Measurements from ENCODE around the gene ANKRD44. TPM values are rescaled to one million over a fixed set of nuclear protein-coding genes. Genes with fewer than 3 reads are reported as not detected.

Gene ANKRD44
- total RNA-seq, 2 donors from 2014 or later = 7.0 to 7.9 TPM

DNA sequence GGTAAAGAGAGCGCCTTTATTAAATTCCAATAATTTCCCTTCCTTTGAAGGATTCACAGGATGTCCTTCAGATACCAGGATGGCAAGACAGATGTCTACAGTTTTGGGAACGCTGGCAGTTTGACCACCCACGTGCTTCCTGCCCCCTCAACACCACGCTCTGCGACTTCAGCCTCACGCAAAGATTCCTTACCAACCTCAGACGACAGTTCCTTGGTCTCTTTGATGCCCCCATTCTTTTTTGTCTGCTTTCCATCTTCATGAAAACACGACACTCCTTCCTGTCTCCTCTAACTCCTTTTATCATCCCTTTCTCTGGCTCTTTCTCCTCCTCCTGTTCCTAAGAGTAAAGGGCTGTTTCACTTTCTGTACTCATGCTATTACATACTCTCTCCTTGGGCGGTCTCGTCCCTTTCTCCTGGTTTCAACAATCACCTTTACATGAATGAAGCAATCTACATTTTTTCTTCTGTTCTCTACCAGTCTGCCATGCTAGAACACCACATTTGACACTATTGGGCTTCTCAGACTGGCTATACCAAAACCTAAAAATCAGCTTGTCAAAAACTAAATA lies 194.2 kb downstream of the ANKRD44 start:
- Histone ChIP-seq H3K4me1 (no peaks in the 10 kb centered on the region), H3K4me3 (no peak overlapping the region), H3K9ac (ENCODE audit: low read depth in 2 of 2, low read length in 2 of 2) (no peak overlapping the region), H3K27ac (no peak overlapping the region), H3K36me3 (no peaks in the 10 kb centered on the region), H3K9me3 (no peaks in the 10 kb centered on the region), H3K27me3 (no peaks in the 10 kb centered on the region)
- no peak for DNase-seq
- TF ChIP-seq, protein P1, sequence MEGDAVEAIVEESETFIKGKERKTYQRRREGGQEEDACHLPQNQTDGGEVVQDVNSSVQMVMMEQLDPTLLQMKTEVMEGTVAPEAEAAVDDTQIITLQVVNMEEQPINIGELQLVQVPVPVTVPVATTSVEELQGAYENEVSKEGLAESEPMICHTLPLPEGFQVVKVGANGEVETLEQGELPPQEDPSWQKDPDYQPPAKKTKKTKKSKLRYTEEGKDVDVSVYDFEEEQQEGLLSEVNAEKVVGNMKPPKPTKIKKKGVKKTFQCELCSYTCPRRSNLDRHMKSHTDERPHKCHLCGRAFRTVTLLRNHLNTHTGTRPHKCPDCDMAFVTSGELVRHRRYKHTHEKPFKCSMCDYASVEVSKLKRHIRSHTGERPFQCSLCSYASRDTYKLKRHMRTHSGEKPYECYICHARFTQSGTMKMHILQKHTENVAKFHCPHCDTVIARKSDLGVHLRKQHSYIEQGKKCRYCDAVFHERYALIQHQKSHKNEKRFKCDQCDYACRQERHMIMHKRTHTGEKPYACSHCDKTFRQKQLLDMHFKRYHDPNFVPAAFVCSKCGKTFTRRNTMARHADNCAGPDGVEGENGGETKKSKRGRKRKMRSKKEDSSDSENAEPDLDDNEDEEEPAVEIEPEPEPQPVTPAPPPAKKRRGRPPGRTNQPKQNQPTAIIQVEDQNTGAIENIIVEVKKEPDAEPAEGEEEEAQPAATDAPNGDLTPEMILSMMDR (IDR thresholded peaks at IDR 0.05) = no peak
- intact Hi-C loops (cut with DNase I) = no loop called here

- intact Hi-C loops (cut with DNase I) = no loop called here
- Histone ChIP-seq H3K9me3 (no peaks in the 10 kb centered on the region), H3K36me3 (no peaks in the 10 kb centered on the region), H3K27ac (no peak overlapping the region), H3K4me3 (no peak overlapping the region), H3K4me1 (no peaks in the 10 kb centered on the region), H3K27me3 (no peaks in the 10 kb centered on the region), H3K9ac (ENCODE audit: low read depth in 2 of 2, low read length in 2 of 2) (no peak overlapping the region)
- TF ChIP-seq, protein P1 (IDR thresholded peaks at IDR 0.05) = no peak
- DNase-seq = no peak
Observed at GRCh38 chr2:197115325-197115724, 195.3 kb downstream of the ANKRD44 start.

DNA sequence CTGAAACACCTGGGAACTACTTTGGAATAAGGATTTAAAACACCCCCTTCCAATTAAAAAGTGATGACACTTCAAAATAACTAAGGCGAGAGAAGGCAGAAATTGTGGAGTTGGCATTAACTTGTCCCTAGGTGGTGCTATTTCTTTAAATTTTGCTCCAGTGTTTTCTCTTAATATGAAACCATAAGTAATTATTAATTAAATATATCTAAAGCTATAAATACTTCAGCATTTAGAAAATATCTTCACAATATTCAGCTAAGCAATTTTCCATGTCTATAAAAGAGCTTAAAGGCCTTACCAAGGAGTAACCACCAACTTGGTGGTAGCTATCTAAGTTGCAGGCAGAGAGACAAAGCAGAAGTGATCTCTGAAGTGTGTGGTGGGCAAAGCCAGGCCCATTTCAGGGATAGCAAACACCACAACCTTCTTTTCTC lies 197.3 kb downstream of the ANKRD44 start:
- intact Hi-C loops (cut with DNase I) = loop anchor here (5.0 kb wide), 2 partner anchors 54 to 199 kb away; partner anchors contain the start of gene ANKRD44
- Histone ChIP-seq H3K36me3 (no peaks in the 10 kb centered on the region), H3K9ac (ENCODE audit: low read depth in 2 of 2, low read length in 2 of 2) (no peak overlapping the region), H3K4me1 (no peaks in the 10 kb centered on the region), H3K9me3 (no peaks in the 10 kb centered on the region), H3K27me3 (no peaks in the 10 kb centered on the region), H3K4me3 (no peak overlapping the region), H3K27ac (no peak overlapping the region)
- TF ChIP-seq, protein P1 (IDR thresholded peaks at IDR 0.05) = peak; percentile 60
- no peak for DNase-seq

DNA sequence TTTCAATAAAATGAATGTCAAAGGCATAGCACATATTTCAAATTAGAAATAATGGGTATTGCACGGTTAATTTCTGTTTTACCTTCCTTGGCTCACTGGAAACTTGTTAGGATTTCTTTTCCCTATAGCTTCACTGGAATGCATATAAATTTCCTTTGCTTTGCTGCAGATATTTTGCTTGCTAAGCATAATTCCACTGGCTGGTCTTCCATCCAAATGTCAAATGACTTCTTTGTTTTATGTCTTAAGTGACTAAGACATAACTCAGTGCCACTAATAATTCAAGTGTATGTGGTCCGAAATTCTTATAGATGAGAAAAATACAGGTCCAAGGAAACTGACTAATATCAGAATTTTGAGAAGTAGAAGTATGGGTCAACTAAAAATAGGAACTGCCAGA lies 201.3 kb downstream of the ANKRD44 start:
- no peaks in the 10 kb centered on the region for H3K4me1 ChIP-seq
- no peak overlapping the region for H3K4me3 ChIP-seq
- TF ChIP-seq, protein P1 (IDR thresholded peaks at IDR 0.05) = no peak
- H3K27me3 ChIP-seq = no peaks in the 10 kb centered on the region
- no peak for DNase-seq
- no peaks in the 10 kb centered on the region for H3K36me3 ChIP-seq
- no peak overlapping the region for H3K9ac ChIP-seq (ENCODE audit: low read depth in 2 of 2, low read length in 2 of 2)
- intact Hi-C loops (cut with DNase I) = loop anchor here (5.0 kb wide), 2 partner anchors 97 to 268 kb away; no protein-coding TSS in a partner anchor
- H3K27ac ChIP-seq = no peak overlapping the region
- no peaks in the 10 kb centered on the region for H3K9me3 ChIP-seq

GRCh38 chr2:197108758-197109157 lies 201.8 kb downstream of the ANKRD44 start:
- Histone ChIP-seq H3K27me3 (no peaks in the 10 kb centered on the region), H3K9ac (ENCODE audit: low read depth in 2 of 2, low read length in 2 of 2) (no peak overlapping the region), H3K9me3 (no peaks in the 10 kb centered on the region), H3K4me1 (no peaks in the 10 kb centered on the region), H3K36me3 (no peaks in the 10 kb centered on the region), H3K4me3 (no peak overlapping the region), H3K27ac (no peak overlapping the region)
- intact Hi-C loops (cut with DNase I) = loop anchor here (5.0 kb wide), 2 partner anchors 96 to 269 kb away; no protein-coding TSS in a partner anchor
- TF ChIP-seq, protein P1 (IDR thresholded peaks at IDR 0.05) = no peak
- no peak for DNase-seq

Data from colonic mucosa (tissue), 4 donors.